Progenitor cell of endocrine pancreas (in vitro differentiated cells): ENCODE results near the gene TOGARAM2. TPM values are rescaled to one million over a fixed set of nuclear protein-coding genes. Genes with fewer than 3 reads are reported as not detected.

ENCODE experiments used
- DNase-seq: peaks from one replicate; pipeline ENCODE4 v3.0.0; 2021; ENCODE audit warnings: low spot score; ENCODE audit not compliant: unreplicated experiment
- H3K27ac Mint-ChIP-seq: 2 replicates; pipeline ENCODE4 v1.8.0; 2021; ENCODE audit warnings: mild to moderate bottlenecking, moderate library complexity, mixed read lengths
- H3K27me3 Mint-ChIP-seq: 2 replicates; pipeline ENCODE4 v1.8.0; 2021; ENCODE audit warnings: mixed read lengths
- H3K36me3 Mint-ChIP-seq: 2 replicates; pipeline ENCODE4 v1.8.0; 2022; ENCODE audit warnings: mixed read lengths; ENCODE audit not compliant: insufficient read depth
- H3K4me1 Mint-ChIP-seq: 2 replicates; pipeline ENCODE4 v1.8.0; 2021; ENCODE audit warnings: low read depth, mixed read lengths
- H3K4me3 Mint-ChIP-seq: 2 replicates; pipeline ENCODE4 v1.8.0; 2021; ENCODE audit warnings: low read depth, mild to moderate bottlenecking, moderate library complexity, mixed read lengths
- H3K9me3 Mint-ChIP-seq: 2 replicates; pipeline ENCODE4 v1.8.0; 2021; ENCODE audit warnings: low read depth, mixed read lengths
- total RNA-seq: library from RNA; stranded (reverse); gene quantifications from 2 replicates; pipeline ENCODE4 v1.2.1, GENCODE V29; 2021
- TF ChIP-seq, protein P1 (sequence below): fragments of 200-600 bp; sonication (generic); IDR thresholded peaks from one replicate; pipeline ENCODE4 v1.5.0; 2021; ENCODE audit warnings: antibody characterized with exemption, mild to moderate bottlenecking; ENCODE audit not compliant: unreplicated experiment

Gene TOGARAM2
- total RNA-seq, 1 donor from 2014 or later: 0.86 TPM

DNA sequence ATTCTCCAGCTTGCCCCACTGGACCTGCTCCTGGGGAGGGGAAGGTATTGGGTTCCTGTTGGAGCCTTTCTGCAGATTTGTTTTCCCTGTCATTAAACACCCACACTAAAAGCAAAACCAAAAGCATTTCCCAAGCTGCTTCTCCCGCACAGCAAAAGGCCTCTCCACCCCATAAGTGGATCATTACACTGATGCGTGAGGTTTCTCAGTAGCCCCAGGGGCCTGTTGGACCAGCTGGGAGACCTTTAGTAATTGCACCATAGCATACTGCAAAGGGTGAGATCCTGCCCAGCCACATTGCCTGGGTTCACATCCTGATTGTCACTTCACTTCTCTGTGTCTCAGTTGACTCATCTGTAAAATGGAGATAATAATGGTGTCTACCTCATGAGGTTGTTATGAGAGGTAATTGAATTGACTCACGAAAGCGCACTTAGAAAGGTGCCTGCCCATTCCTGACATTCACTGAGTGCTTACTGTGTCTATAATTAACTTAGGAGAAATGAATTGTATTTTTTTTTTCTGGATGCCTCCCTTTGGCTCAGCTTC, 43.9 kb downstream of the TOGARAM2 start:
- TF ChIP-seq, protein P1, sequence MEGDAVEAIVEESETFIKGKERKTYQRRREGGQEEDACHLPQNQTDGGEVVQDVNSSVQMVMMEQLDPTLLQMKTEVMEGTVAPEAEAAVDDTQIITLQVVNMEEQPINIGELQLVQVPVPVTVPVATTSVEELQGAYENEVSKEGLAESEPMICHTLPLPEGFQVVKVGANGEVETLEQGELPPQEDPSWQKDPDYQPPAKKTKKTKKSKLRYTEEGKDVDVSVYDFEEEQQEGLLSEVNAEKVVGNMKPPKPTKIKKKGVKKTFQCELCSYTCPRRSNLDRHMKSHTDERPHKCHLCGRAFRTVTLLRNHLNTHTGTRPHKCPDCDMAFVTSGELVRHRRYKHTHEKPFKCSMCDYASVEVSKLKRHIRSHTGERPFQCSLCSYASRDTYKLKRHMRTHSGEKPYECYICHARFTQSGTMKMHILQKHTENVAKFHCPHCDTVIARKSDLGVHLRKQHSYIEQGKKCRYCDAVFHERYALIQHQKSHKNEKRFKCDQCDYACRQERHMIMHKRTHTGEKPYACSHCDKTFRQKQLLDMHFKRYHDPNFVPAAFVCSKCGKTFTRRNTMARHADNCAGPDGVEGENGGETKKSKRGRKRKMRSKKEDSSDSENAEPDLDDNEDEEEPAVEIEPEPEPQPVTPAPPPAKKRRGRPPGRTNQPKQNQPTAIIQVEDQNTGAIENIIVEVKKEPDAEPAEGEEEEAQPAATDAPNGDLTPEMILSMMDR: no peak
- H3K9me3 Mint-ChIP-seq: no peaks in the 10 kb centered on the region
- no peaks in the 10 kb centered on the region for H3K36me3 Mint-ChIP-seq
- H3K4me1 Mint-ChIP-seq: no peaks in the 10 kb centered on the region
- H3K27me3 Mint-ChIP-seq: peaks cover 10% of the 10 kb centered on the region
- no peak overlapping the region for H3K27ac Mint-ChIP-seq
- no peak for DNase-seq
- H3K4me3 Mint-ChIP-seq: no peak overlapping the region

DNA sequence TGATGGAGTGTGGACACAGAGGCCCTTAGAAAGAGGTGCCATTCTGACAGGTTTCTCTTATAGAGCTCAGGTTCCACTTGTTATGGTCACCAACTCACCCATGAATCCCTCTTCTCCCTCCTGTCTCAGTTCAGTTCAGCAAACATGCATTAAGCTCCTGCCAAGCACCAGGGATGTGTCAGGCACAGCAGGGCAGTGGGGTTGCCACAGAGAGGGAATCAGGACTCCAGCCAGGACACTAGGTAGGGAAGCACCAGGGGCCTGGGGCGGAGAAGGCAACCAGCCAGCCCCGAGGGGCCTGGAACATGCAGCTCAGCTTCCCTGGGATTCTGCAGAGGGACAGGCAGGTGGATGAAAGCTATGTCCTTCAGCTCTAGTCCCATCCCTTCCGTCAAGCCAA, 44.6 kb downstream of the TOGARAM2 start:
- Mint-ChIP-seq H3K27ac (no peak overlapping the region), H3K9me3 (no peaks in the 10 kb centered on the region), H3K27me3 (peaks cover 6% of the 10 kb centered on the region), H3K4me1 (no peaks in the 10 kb centered on the region), H3K36me3 (no peaks in the 10 kb centered on the region), H3K4me3 (no peak overlapping the region)
- no peak for DNase-seq
- TF ChIP-seq, protein P1: no peak

DNA sequence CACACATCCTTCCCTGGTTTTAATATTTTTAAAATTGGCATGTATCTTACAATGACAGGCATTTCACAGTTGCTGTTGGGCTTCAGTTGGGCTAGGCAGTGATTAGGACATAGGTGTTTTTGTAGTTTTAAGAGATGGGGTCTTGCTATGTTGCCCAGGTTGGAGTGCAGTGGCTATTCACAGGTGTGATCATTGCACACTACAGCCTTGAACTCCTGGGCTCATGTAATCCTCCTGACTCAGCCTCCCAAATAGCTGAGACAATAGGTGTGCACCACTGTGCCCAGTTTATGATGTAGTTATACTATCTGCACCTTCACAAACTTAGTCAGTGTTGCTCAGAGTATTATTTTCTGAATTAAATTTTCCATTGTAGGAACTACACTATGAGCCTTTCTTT, 49.9 kb downstream of the TOGARAM2 start:
- H3K9me3 Mint-ChIP-seq: no peaks in the 10 kb centered on the region
- TF ChIP-seq, protein P1: no peak
- no peak for DNase-seq
- H3K4me3 Mint-ChIP-seq: no peak overlapping the region
- peaks cover 3% of the 10 kb centered on the region for H3K27me3 Mint-ChIP-seq
- H3K36me3 Mint-ChIP-seq: no peaks in the 10 kb centered on the region
- H3K27ac Mint-ChIP-seq: no peak overlapping the region
- peaks cover 5% of the 10 kb centered on the region for H3K4me1 Mint-ChIP-seq

DNA sequence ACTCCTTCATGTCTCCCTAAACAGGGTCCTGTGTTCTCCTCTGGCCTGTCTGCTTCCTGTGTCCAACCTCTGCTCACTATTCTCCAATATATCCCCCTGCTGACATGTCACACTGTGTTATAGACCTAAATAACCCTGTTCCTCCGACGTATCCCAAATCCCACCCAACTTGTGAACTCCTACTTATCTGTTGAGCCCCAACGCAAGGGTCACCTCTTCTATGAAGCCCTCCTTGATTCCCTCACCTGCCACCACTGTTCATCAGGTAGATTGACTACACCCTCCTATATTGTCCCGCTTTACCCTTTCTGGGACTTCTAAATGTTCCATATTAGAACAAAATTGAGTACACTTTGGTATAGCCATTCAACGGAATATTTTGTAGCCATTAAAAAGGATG, 51.1 kb downstream of the TOGARAM2 start:
- DNase-seq: no peak
- no peak overlapping the region for H3K27ac Mint-ChIP-seq
- H3K27me3 Mint-ChIP-seq: peaks cover under 1% of the 10 kb centered on the region
- no peaks in the 10 kb centered on the region for H3K36me3 Mint-ChIP-seq
- peaks cover 5% of the 10 kb centered on the region for H3K4me1 Mint-ChIP-seq
- no peaks in the 10 kb centered on the region for H3K9me3 Mint-ChIP-seq
- TF ChIP-seq, protein P1: no peak
- no peak overlapping the region for H3K4me3 Mint-ChIP-seq

DNA sequence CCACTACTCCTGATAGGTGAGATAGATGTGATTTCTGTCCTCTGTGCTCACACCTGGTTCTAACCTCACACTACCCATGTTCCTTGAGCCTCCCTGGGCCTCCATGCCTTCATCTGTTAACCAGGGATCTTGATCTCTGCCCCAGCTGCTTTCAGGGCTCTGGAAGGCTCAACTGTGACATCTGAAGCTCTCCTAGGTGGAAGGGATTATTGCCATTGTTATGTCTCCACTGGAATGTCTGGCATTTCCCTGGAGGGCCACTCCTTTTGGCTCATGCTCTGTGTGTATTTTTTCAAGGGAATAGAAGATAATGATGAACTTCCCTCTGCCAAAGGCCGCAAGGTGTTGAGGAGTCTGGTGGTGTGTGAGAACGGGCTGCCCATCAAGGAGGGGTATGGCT, 52.1 kb downstream of the TOGARAM2 start:
- Mint-ChIP-seq H3K36me3 (no peaks in the 10 kb centered on the region), H3K4me1 (peaks cover 5% of the 10 kb centered on the region), H3K4me3 (no peak overlapping the region), H3K27me3 (no peaks in the 10 kb centered on the region), H3K9me3 (no peaks in the 10 kb centered on the region), H3K27ac (peak overlapping the region; percentile 74)
- no peak for DNase-seq
- TF ChIP-seq, protein P1: no peak
